CMK (cell line): ENCODE measurements around the gene USP9X.
"Not testable (repeated sequence)": the region's sequence is repeated elsewhere in the genome, so short reads cannot be mapped to it uniquely, and the experiment has no call there.

Source experiments
- DNase-seq: peaks from one replicate; pipeline ENCODE4 v3.0.0-alpha.2; 2010; ENCODE audit warnings: low read depth

The USP9X gene

DNA sequence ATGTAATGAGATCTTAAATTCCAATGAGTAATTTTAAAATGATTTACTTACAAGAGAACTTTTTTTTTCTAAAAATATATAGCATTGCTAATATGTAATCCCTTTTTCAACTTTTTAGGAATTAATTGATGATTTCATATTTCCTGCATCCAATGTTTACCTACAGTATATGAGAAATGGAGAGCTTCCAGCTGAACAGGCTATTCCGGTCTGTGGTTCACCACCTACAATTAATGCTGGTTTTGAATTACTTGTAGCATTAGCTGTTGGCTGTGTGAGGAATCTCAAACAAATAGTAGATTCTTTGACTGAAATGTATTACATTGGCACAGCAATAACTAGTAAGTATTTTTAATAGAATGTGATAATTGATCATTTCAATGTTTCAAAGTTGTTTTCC lies 113.2 kb downstream of the USP9X start:
- no peak for DNase-seq

DNA sequence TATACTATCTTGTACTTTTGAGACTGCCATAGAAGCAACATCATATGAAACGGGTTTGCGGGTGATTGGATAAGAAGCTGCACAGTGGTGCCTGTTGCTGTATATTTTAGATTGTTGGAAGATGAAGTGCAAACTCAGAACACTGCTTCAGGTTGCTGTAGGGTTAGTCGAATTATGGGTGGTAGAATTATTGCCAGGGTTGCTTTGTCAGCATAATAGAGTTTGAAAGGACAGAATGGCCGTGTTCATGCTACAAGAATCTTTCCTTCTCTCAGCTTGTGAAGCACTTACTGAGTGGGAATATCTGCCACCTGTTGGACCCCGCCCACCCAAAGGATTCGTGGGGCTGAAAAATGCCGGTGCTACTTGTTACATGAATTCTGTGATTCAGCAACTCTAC lies 115.5 kb downstream of the USP9X start:
- no peak for DNase-seq

DNA sequence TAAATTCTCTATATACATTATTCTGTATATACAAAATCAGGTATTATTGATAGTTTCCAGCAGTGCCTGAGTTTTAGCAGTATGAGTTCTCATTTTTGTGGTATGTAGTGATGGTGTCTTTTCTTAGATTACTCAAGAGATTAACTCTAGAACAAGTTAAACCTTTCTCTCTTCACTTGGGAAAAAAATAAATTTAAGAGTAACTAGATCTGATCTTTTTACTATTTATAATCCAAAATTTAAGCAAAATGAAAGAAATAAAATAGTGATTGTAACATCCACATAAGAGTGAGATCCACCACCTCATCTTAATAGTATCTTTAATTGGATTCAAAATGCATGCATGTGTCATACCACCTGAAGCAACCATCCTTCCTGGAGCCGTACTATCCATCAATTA lies 124.6 kb downstream of the USP9X start:
- no peak for DNase-seq

DNA sequence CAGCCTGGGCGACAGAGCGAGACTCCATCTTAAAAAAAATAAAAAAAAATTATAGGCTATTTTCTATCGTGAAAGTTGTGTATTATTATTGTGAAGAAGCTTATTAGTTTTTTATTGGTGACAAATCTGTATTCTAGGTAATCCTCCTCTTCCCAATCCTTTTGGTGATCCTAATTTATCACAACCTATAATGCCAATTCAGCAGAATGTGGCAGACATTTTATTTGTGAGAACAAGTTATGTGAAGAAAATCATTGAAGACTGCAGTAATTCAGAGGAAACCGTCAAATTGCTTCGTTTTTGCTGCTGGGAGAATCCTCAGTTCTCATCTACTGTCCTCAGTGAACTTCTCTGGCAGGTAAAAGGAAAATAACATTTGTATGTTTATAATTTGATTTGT lies 139.4 kb downstream of the USP9X start:
- DNase-seq = no peak

GRCh38 chrX:41233988-41234387 lies 148.7 kb downstream of the USP9X start:
- no peak for DNase-seq

DNA sequence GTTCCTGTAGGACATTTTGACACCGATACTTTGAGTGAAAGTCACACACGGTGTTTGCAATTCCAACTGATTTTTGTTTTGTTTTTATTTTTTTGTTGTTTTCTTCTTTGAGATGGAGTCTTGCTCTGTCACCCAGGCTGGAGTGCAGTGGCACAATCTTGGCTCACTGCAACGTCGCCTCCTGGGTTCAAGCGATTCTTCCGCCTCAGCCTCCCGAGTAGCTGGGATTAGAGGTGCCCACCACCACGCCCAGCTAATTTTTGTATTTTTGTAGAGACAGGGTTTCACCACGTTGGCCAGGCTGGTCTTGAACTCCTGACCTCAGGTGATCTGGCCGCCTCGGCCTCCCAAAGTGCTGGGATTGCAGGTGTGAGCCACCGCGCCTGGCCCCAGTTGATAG lies 149.2 kb downstream of the USP9X start:
- DNase-seq = not testable (repeated sequence)

- no peak for DNase-seq
Observed at GRCh38 chrX:41234962-41235361, 149.7 kb downstream of the USP9X start.

DNA sequence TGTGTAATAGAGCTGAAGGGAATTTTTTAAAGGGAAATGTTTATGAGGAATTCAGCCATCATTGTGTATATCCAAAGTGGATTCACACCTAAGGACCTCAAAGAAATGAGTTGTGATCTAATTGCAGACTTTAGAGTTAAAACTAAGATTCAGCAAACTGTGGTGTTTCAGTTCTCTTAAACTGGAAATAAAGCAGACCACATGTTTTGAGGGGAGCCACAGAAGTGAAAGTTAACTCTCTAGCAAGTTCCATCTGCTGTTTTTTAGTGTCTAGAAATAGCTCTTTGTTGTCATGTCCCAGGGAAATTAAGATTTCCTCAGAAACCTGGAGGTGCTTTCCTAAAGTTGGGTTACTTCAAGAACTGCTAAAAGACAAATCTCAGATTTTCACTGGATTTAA lies 151.4 kb downstream of the USP9X start:
- no peak for DNase-seq

DNA sequence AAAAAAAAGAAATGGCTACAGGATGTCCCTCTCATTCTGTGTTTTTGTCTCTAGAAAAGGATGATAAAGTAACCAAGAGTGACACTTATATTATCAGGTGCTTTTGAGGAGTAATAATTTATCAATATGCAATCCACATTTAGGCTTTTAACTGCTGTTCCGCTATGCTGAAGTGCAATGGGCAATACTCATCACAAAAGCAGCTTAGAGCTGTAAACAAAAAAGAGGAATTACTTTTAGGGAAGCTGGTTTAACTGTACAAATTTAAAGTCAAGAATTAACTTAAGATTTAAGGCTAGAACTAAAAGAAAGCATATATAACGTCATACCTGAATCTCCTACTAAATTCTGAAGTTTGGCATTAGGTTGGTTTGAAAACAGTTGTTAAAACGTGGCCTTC lies 155.3 kb downstream of the USP9X start:
- no peak for DNase-seq

DNA sequence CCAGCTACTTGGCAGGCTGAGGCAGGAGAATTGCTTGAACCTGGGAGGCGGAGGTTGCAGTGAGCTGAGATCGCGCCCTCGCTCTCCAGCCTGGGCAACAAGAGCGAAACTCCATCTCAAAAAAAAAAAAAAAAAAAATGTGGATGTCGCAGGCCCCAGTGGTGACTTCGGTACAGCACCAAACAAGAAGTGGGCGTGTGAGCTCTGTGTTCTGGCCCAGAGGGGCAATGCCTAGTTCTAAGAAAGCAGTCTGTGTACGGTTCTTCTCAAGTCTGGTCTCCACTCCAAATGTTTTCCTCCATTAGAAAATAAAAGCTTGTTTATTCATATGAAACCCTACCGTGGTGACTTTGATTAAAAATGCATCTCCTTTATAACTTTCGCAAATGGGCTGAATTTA lies 156.7 kb downstream of the USP9X start:
- DNase-seq = no peak

- no peak for DNase-seq
Observed at GRCh38 chrX:41245641-41246040, 160.4 kb downstream of the USP9X start.

DNA sequence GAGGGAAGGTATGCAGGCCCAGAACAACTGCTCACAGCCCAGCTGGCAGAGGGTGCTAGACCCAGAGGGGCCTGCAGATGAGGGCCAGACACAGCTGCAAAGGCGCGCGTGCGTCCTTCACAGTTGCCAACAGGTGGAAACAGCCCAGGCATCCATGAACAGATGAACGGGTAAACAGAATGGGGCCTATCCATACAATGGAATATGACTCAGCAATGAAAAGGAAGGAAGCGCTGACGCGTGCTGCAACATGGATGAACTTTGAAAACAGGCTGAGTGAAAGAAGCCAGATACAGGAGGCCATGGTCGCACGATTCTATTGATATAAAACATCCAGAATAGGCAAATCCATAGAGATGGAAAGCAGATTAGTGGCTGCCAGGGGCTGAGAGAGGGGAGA lies 165.6 kb downstream of the USP9X start:
- no peak for DNase-seq

- DNase-seq = no peak
Observed at GRCh38 chrX:41257801-41258200, 172.6 kb downstream of the USP9X start.

- DNase-seq = no peak
Observed at GRCh38 chrX:41258226-41258625, 173.0 kb downstream of the USP9X start.

GRCh38 chrX:41258871-41259270 lies 173.6 kb downstream of the USP9X start:
- DNase-seq = no peak

- no peak for DNase-seq
Observed at GRCh38 chrX:41259516-41259915, 174.3 kb downstream of the USP9X start.

- DNase-seq = no peak
Observed at GRCh38 chrX:41265615-41266014, 180.4 kb downstream of the USP9X start.

DNA sequence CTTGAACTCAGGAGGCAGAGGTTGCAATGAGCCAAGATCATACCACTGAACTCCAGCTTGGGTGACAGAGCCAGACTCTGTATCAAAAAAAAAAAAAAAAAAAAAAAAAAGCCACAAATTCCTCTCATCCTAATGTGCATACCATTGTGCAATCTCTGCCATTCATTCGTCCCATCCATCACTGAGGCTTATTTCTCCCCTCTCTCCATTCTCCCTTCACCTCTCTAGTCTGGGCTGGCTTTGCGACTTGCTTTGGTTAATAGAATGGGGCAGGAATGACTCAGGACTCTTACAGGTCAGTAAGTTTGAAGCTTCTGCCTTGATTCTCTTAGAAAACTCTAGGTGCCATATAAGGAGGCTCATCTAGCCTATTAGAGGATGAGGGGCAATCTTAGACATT lies 188.4 kb downstream of the USP9X start:
- DNase-seq = no peak

GRCh38 chrX:41275661-41276609 lies 190.7 kb downstream of the USP9X start:
- no peak for DNase-seq

DNA sequence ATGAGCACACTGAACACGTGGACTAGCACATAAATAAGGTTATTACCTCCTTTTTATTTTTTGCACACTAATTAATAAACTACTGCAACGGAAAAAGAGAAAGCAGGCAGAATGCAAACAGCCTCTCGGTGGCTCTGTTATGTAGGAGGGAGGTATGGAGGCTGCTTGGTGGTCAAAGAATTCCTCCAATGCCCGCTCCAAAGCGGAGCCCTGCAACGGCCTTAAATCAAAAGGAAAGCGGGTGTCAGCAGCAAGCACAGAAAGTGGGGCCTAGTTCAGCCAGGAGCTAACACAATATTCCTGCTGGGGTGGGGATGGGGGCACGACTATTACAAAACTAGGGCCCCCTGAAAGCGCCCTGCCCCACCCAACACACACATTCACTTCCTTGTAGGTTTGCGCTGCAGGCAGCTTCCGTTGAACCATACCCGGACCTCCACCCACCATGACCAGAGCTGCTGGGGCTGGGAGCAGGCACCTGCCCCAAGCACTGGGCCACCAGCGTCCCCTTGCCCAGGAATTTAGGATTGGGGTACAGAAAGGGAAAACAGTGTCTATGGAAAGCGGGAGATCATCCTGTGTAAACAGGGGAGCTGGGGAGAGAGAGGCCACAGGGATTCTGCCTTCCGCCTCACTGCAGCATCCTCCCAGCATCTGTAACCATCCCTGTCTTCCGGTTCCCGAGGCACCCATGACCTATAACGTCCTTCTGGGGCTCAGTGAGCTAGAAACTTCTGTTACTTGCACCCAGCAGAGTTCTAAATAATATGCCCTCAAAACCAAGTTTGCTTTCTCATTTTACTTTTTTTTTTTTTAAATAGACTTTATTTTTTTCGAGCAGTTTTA lies 191.6 kb downstream of the USP9X start:
- no peak for DNase-seq

GRCh38 chrX:41282307-41282706 lies 197.1 kb downstream of the USP9X start:
- DNase-seq = not testable (repeated sequence)

- DNase-seq = not testable (repeated sequence)
Observed at GRCh38 chrX:41285928-41286327, 200.7 kb downstream of the USP9X start.
